Cardiac septum (tissue), 1 donor: ENCODE data around the gene FOXF1. TPM values are rescaled to one million over a fixed set of nuclear protein-coding genes. Genes with fewer than 3 reads are reported as not detected.

Experiments
- total RNA-seq: library from RNA; stranded (reverse); fragmentation: NEBNext Ultra II Directional; extraction: Animal tissue kit (Norgen Biotek cat#: 25700); gene quantifications from one replicate; pipeline ENCODE4 v1.2.1, GENCODE V29; 2021
- donor health status: DM: no; HTN: no; CAD: no.

The FOXF1 gene
- total RNA-seq, 1 donor from 2014 or later = 0.16 TPM

Other genes with a start within 250 kb of the FOXF1 start
- gene MTHFSD, start 44.7 kb downstream of the FOXF1 start, total RNA-seq = 12.2 TPM
- 2.6 TPM for gene FOXC2, start 56.3 kb downstream of the FOXF1 start, total RNA-seq
- 1.2 TPM for gene FOXL1, start 68.0 kb downstream of the FOXF1 start, total RNA-seq